NB4 (cell line): ENCODE data around the gene LRP4.

Source experiments
- CTCF ChIP-seq: IDR thresholded peaks from one replicate; pipeline ENCODE4 v1.5.1; 2012; ENCODE audit warnings: low read depth, low read length
- MAX ChIP-seq: IDR thresholded peaks from 2 replicates; pipeline ENCODE4 v1.6.1; 2011; ENCODE audit warnings: low read depth, low read length
- POLR2A ChIP-seq: IDR thresholded peaks from 2 replicates; pipeline ENCODE4 v1.6.1; 2011; ENCODE audit warnings: mild to moderate bottlenecking; ENCODE audit not compliant: insufficient read length; ENCODE audit errors: extremely low read depth

GRCh38 chr11:46890665-46891064 lies 27.7 kb downstream of the LRP4 start:
- TF ChIP-seq POLR2A: no peak
- no peak for TF ChIP-seq CTCF
- no peak for TF ChIP-seq MAX
